K562 (cell line): ENCODE data around the gene PBX4. TPM values are rescaled to one million over a fixed set of nuclear protein-coding genes. Genes with fewer than 3 reads are reported as not detected.

Experiments
- ATAC-seq: fragments of 200-7000 bp; cut with Tn5 transposase; 3 replicates; pipeline ENCODE4 v1.9.1; 2020; ENCODE audit warnings: moderate library complexity
- BruUV-seq: library from RNA; stranded (reverse); fragments of 400-500 nt; replicated peaks from 2 replicates; lab custom pipeline; 2021; lab: Mats Ljungman, UMichigan
- CTCF ChIA-PET: fragments of 300-600 bp; formaldehyde crosslinking; extraction: SDS; loops from one replicate; lab custom pipeline; 2021; ENCODE audit warnings: low intra/inter-chr PET ratio; lab: Yijun Ruan, JAX
- POLR2A ChIA-PET: fragments of 300-600, 350-650 bp; sonication (Branson Sonifier 250); formaldehyde crosslinking; extraction: SDS; loops from one replicate; lab custom pipeline; 2021; ENCODE audit warnings: antibody characterized with exemption, inconsistent platforms; lab: Yijun Ruan, JAX
- DNase-seq, 4 experiments: peaks; one replicate each; pipeline versions ENCODE4 v3.0.0 to v3.0.0-alpha.2; 2011 to 2018; ENCODE audit warnings: low spot score in 3 of 4, mixed read lengths in 3 of 4; ENCODE audit errors: extremely low read depth in 1 of 4
- FAIRE-seq: peaks from 2 replicates; lab custom pipeline; 2011; peaks lifted over from hg19 to GRCh38; lab: Jason Lieb, UNC
- H2AFZ ChIP-seq: 2 replicates; pipeline ENCODE4 v1.6.0; 2011; ENCODE audit warnings: low read depth, low read length, control low read depth, inconsistent platforms
- H3K27ac ChIP-seq: fragments of 200-600 bp; 3 replicates; pipeline ENCODE4 v1.8.0; 2011; ENCODE audit warnings: low read depth, mild to moderate bottlenecking, control low read depth, inconsistent platforms, low read length, moderate library complexity, mixed read lengths; ENCODE audit errors: extremely low read depth
- H3K27me3 ChIP-seq, 2 experiments: fragments of 300-600 bp in 1 of 2; 2 replicates in 1 of 2; 3 replicates in 1 of 2; pipeline versions ENCODE4 v1.6.0 to v1.8.0; 2011; ENCODE audit warnings: inconsistent platforms in 2 of 2, low read length in 2 of 2, mild to moderate bottlenecking in 1 of 2, mixed read lengths in 1 of 2, moderate library complexity in 1 of 2; ENCODE audit not compliant: control insufficient read depth in 2 of 2, insufficient read depth in 2 of 2
- H3K36me3 ChIP-seq: fragments of 300-600 bp; 3 replicates; pipeline ENCODE4 v1.8.0; 2011; ENCODE audit warnings: mild to moderate bottlenecking, low read length, inconsistent platforms; ENCODE audit not compliant: control insufficient read depth, insufficient read depth
- H3K4me1 ChIP-seq, 2 experiments: fragments of 200-600 bp in 1 of 2; replicated peaks in 1 of 2; 2 replicates in 1 of 2; 3 replicates in 1 of 2; pipeline versions ENCODE4 v1.5.1 to v1.8.0; 2011; ENCODE audit warnings: inconsistent platforms in 2 of 2, low read length in 2 of 2, mild to moderate bottlenecking in 1 of 2, mixed read lengths in 1 of 2, moderate library complexity in 1 of 2; ENCODE audit not compliant: control insufficient read depth in 2 of 2, insufficient read depth in 2 of 2
- H3K4me2 ChIP-seq: 2 replicates; pipeline ENCODE4 v1.6.1; 2011; ENCODE audit warnings: low read length, control low read depth, inconsistent platforms, mixed read lengths; ENCODE audit not compliant: insufficient read depth
- H3K4me3 ChIP-seq: fragments of 200-600 bp; sonication (generic), shearing (Covaris generic); 2 replicates; pipeline ENCODE4 v1.5.1; 2016; ENCODE audit warnings: control low read depth, inconsistent platforms
- H3K79me2 ChIP-seq: fragments of 200-600 bp; 3 replicates; pipeline ENCODE4 v1.8.0; 2011; ENCODE audit warnings: low read length, inconsistent platforms; ENCODE audit not compliant: control insufficient read depth, insufficient read depth
- H3K9ac ChIP-seq, 2 experiments: 2 replicates each; pipeline versions ENCODE4 v1.6.0 to v1.6.1; 2011; ENCODE audit warnings: low read depth in 2 of 2, low read length in 2 of 2, control low read depth in 1 of 2, inconsistent platforms in 1 of 2, mild to moderate bottlenecking in 1 of 2, mixed read lengths in 1 of 2; ENCODE audit not compliant: insufficient read depth in 1 of 2
- H3K9me1 ChIP-seq: one replicate; pipeline ENCODE4 v1.6.0; 2011; ENCODE audit warnings: inconsistent platforms, mild to moderate bottlenecking, low read length, moderate library complexity; ENCODE audit not compliant: control insufficient read depth, insufficient read depth
- H3K9me3 ChIP-seq: replicated peaks from 2 replicates; pipeline ENCODE4 v1.5.1; 2011; ENCODE audit warnings: low read depth, low read length, inconsistent platforms; ENCODE audit not compliant: control insufficient read depth, insufficient read depth
- H4K20me1 ChIP-seq: replicated peaks from 2 replicates; pipeline ENCODE4 v1.6.1; 2011; ENCODE audit warnings: low read length, inconsistent platforms, mixed read lengths; ENCODE audit not compliant: control insufficient read depth, insufficient read depth
- MLLT1 ChIP-seq, 2 experiments: fragments of 450-650 bp; IDR thresholded peaks; 2 replicates each; pipeline ENCODE4 v1.6.1; 2016
- NR2C2 ChIP-seq, 2 experiments: fragments of 200-800 bp in 1 of 2; sonication (Bioruptor generic) in 1 of 2; sonication (generic) in 1 of 2; formaldehyde crosslinking in 1 of 2; IDR thresholded peaks; 2 replicates each; pipeline versions ENCODE4 v1.6.1 to v1.8.0; 2016 to 2022; ENCODE audit warnings: mild to moderate bottlenecking in 1 of 2, missing compliant biosample characterization in 1 of 2, missing genetic modification characterization in 1 of 2, missing genetic modification reagents in 1 of 2
- RB1 ChIP-seq: fragments of 450-650 bp; IDR thresholded peaks from 2 replicates; pipeline ENCODE4 v1.6.1; 2017; ENCODE audit warnings: low read depth, mild to moderate bottlenecking
- WGBS: fragments of 100-300 bp; shearing (Covaris generic); methylation state at CpG from one replicate; pipeline ENCODE4 v1.1.6; 2016; ENCODE audit warnings: low coverage, mixed read lengths; ENCODE audit not compliant: insufficient coverage; ENCODE audit errors: missing lambda C conversion rate; 5-methylcytosine and 5-hydroxymethylcytosine counted together
- in situ Hi-C: fragments of 300-500 bp; cut with MboI; formaldehyde crosslinking; loops from 4 replicates; pipeline ENCODE4 v1.15.0; 2018; ENCODE audit warnings: inconsistent platforms, mixed read lengths
- intact Hi-C: fragments of 100-400 bp; cut with micrococcal nuclease; formaldehyde crosslinking; loops from 2 replicates; pipeline ENCODE4 v1.14.2; 2022
- polyA plus RNA-seq, 8 experiments: library from polyadenylated mRNA; depleted of rRNA in 4 of 8; stranded (reverse) in 5 of 8; unstranded in 3 of 8; fragments of >200 nt; fragmentation: Nextera tagmentation in 2 of 8; fragmentation: Illumina TruSeq in 1 of 8; extraction: Ambion mirVana in 2 of 8; extraction: Trizol in 1 of 8; gene quantifications; 2 replicates each; pipeline versions ENCODE4 v1.2.1 to v1.2.3, GENCODE V29; 2011 to 2014; ENCODE audit warnings: inconsistent platforms in 1 of 8, missing spikeins in 1 of 8
- total RNA-seq, 7 experiments: library from RNA; depleted of rRNA in 6 of 7; stranded (reverse); fragments of >200 nt in 6 of 7; fragmentation: Illumina TruSeq in 2 of 7; extraction: Trizol in 2 of 7; gene quantifications; 2 replicates each; pipeline versions ENCODE4 v1.2.1 to v1.2.3, GENCODE V29; 2011 to 2021; ENCODE audit warnings: low replicate concordance in 1 of 7

PBX4 gene
- total and polyA plus RNA-seq, 9 of the 15 experiments (the other 6 are each of a cell fraction or from before 2014, with no cell fraction given), result 0.11 to 3.8 (median 1.6) TPM; not detected in 1

- Histone ChIP-seq H3K9me1 (no peaks in the 10 kb centered on the region), H3K27me3 (no peaks in the 10 kb centered on the region), H4K20me1 (no peaks in the 10 kb centered on the region), H3K4me2 (no peak overlapping the region), H3K27ac (no peak overlapping the region), H2AFZ (no peak overlapping the region), H3K9me3 (no peaks in the 10 kb centered on the region), H3K4me3 (no peak overlapping the region), H3K4me1 (peaks cover 0 to 20% of the 10 kb centered on the region in 2 experiments; a peak in 2 of 5 replicates), H3K36me3 (peaks cover 39% of the 10 kb centered on the region; the same call in 2 of the 3 replicates), H3K9ac (no peak overlapping the region), H3K79me2 (no peaks in the 10 kb centered on the region)
- intact Hi-C loops, result no loop called here
- ChIA-PET CTCF (no interaction called here), POLR2A (interaction anchor here (0.6 kb wide), 2 partner anchors 44 to 174 kb away, joined by 3 read pairs; no protein-coding TSS in a partner anchor)
- ATAC-seq (no peak), DNase-seq (no peak), FAIRE-seq (no peak)
- BruUV-seq, result no TSS peak
- TF ChIP-seq RB1, result no peak
- TF ChIP-seq NR2C2 (CRISPR knock-in tag; IDR thresholded peaks at IDR 0.05), result no peak
- TF ChIP-seq NR2C2 (tag; IDR thresholded peaks at IDR 0.05), result peak; percentile 74
- TF ChIP-seq MLLT1 (IDR thresholded peaks at IDR 0.05), result no peak
- in situ Hi-C loops, result loop anchor here (25.0 kb wide), 1 partner anchor 97 kb away; the partner anchor contains the start of genes CILP2 and YJEFN3
- 96% methylated on average over 33 of the region's 36 CpGs for WGBS
Observed at GRCh38 chr19:19634516-19635312, 16.2 kb upstream of the PBX4 start.
